HFF-Myc (cell line): ENCODE results near the gene RAP1A.

Source experiments
- DNase-seq: peaks from one replicate; pipeline ENCODE4 v3.0.0-alpha.2; 2011; ENCODE audit warnings: low read depth; ENCODE audit errors: extremely low read depth
- H3K4me3 ChIP-seq: replicated peaks from 2 replicates; pipeline ENCODE4 v1.5.1; 2011; ENCODE audit warnings: low read depth, mild to moderate bottlenecking, control low read depth, low read length
- TF ChIP-seq, protein P1 (sequence below): IDR thresholded peaks from 2 replicates; pipeline ENCODE4 v1.5.1; 2012; ENCODE audit warnings: mild to moderate bottlenecking, low read depth, low read length, control low read depth; ENCODE audit errors: missing control alignments

Gene RAP1A

DNA sequence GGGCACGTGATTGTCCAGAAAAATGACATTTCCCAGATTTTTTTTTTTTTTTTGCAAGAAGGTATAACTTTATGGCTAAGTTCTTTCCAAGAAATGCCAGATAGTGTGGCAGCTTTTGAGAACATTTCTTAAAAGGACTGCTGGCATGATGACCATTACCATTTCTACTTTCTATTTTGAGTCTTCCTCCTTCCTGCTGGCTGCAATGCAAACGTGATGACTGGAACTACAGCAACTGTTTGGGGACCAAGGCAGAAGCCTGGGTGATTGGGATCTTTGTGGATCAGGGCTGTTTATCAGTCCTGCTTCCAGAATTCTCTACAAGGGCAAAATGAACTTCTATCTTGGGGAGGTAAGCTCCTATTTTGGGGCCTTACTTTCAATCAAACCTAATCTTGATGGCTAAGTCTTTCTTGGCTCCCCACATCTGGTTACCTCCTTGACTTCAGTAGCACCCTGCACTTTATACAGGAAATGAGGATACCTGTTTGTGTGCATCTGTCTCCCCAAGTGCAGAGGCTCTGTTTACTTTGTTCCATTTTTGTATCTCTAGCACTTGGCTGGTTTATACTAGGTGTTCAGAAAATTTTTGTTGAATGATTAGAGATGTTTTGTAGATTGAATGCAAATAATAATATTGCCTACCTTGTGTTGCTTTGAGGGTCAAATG is 132.5 kb downstream of the RAP1A start:
- TF ChIP-seq, protein P1, sequence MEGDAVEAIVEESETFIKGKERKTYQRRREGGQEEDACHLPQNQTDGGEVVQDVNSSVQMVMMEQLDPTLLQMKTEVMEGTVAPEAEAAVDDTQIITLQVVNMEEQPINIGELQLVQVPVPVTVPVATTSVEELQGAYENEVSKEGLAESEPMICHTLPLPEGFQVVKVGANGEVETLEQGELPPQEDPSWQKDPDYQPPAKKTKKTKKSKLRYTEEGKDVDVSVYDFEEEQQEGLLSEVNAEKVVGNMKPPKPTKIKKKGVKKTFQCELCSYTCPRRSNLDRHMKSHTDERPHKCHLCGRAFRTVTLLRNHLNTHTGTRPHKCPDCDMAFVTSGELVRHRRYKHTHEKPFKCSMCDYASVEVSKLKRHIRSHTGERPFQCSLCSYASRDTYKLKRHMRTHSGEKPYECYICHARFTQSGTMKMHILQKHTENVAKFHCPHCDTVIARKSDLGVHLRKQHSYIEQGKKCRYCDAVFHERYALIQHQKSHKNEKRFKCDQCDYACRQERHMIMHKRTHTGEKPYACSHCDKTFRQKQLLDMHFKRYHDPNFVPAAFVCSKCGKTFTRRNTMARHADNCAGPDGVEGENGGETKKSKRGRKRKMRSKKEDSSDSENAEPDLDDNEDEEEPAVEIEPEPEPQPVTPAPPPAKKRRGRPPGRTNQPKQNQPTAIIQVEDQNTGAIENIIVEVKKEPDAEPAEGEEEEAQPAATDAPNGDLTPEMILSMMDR, result no peak
- no peak for DNase-seq
- no peak overlapping the region for H3K4me3 ChIP-seq

GRCh38 chr1:111754984-111755330 is 135.4 kb downstream of the RAP1A start:
- DNase-seq, result no peak
- TF ChIP-seq, protein P1, result no peak
- H3K4me3 ChIP-seq, result peak overlapping the region; percentile 81

- peak; percentile 89 for DNase-seq
- TF ChIP-seq, protein P1, result peak; percentile 84
- H3K4me3 ChIP-seq, result peak within 1 kb of the TSS; percentile 81
Observed at GRCh38 chr1:111755331-111756123, 135.9 kb downstream of the RAP1A start, which contains the start of gene DDX20. TSS of gene DDX20 (plus strand) at chr1:111755901. CDS start at chr1:111755925, 24 bp downstream.

GRCh38 chr1:111756124-111756513 is 136.5 kb downstream of the RAP1A start:
- TF ChIP-seq, protein P1, result no peak
- peak overlapping the region; percentile 81 for H3K4me3 ChIP-seq
- DNase-seq, result no peak

- no peak overlapping the region for H3K4me3 ChIP-seq
- TF ChIP-seq, protein P1, result no peak
- DNase-seq, result no peak
Observed at GRCh38 chr1:111758373-111758772, 138.8 kb downstream of the RAP1A start.

DNA sequence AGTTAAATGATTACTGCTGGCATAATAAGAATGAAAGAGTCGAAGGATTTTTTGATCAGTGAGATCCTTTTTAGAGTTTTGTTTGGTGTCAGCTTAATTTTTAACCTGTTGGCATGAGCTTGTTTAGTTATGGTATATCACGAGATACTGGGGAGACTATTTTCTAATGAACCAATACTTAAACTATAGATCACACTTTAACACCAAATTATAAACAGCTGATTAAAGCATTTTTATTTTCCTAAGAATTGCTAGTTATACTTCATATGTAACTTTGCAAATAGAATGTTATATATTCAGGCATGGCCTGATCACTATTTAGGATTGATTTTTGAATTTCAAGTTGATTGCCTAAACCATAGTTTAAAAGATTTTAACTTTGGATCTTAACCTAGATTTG is 142.1 kb downstream of the RAP1A start:
- no peak for DNase-seq
- no peak overlapping the region for H3K4me3 ChIP-seq
- TF ChIP-seq, protein P1, result no peak
